Ishikawa (cell line): ENCODE measurements around the gene IAPP.

Experiments used
- CEBPB ChIP-seq: IDR thresholded peaks from 2 replicates; pipeline ENCODE4 v1.6.1; 2012
- CREB1 ChIP-seq: IDR thresholded peaks from 2 replicates; pipeline ENCODE4 v1.6.1; 2012; ENCODE audit warnings: low read depth
- EGR1 ChIP-seq: IDR thresholded peaks from 2 replicates; pipeline ENCODE4 v1.6.1; 2012
- EP300 ChIP-seq: IDR thresholded peaks from 2 replicates; pipeline ENCODE4 v1.6.1; 2012; ENCODE audit warnings: borderline replicate concordance
- FOXM1 ChIP-seq: IDR thresholded peaks from 2 replicates; pipeline ENCODE4 v1.6.1; 2012; ENCODE audit warnings: low read depth, borderline replicate concordance
- MAX ChIP-seq: IDR thresholded peaks from 2 replicates; pipeline ENCODE4 v1.6.1; 2012
- NFIC ChIP-seq: IDR thresholded peaks from 2 replicates; pipeline ENCODE4 v1.6.1; 2012
- RAD21 ChIP-seq: IDR thresholded peaks from 2 replicates; pipeline ENCODE4 v1.6.1; 2012; ENCODE audit warnings: low read depth
- REST ChIP-seq: IDR thresholded peaks from 2 replicates; pipeline ENCODE4 v1.6.1; 2012; ENCODE audit warnings: low read depth, mild to moderate bottlenecking
- TAF1 ChIP-seq: IDR thresholded peaks from 2 replicates; pipeline ENCODE4 v1.6.1; 2012; ENCODE audit warnings: low read depth, mild to moderate bottlenecking
- TCF12 ChIP-seq: IDR thresholded peaks from 2 replicates; pipeline ENCODE4 v1.6.1; 2012; ENCODE audit warnings: low read depth
- TEAD4 ChIP-seq: IDR thresholded peaks from 2 replicates; pipeline ENCODE4 v1.6.1; 2012
- USF1 ChIP-seq: IDR thresholded peaks from 2 replicates; pipeline ENCODE4 v1.6.1; 2012
- YY1 ChIP-seq: IDR thresholded peaks from 2 replicates; pipeline ENCODE4 v1.6.1; 2012; ENCODE audit warnings: low read depth
- ZBTB7A ChIP-seq: IDR thresholded peaks from 2 replicates; pipeline ENCODE4 v1.6.1; 2012; ENCODE audit warnings: low read depth

Gene IAPP

GRCh38 chr12:21353487-21353886 is 19.2 kb upstream of the IAPP start:
- TF ChIP-seq TCF12 = no peak
- no peak for TF ChIP-seq REST
- no peak for TF ChIP-seq CEBPB
- no peak for TF ChIP-seq RAD21
- no peak for TF ChIP-seq EGR1
- TF ChIP-seq FOXM1 = no peak
- TF ChIP-seq TEAD4 = no peak
- no peak for TF ChIP-seq NFIC
- TF ChIP-seq TAF1 = no peak
- TF ChIP-seq MAX = no peak
- TF ChIP-seq EP300 = no peak
- TF ChIP-seq YY1 = no peak
- no peak for TF ChIP-seq CREB1
- no peak for TF ChIP-seq ZBTB7A

- TF ChIP-seq REST = no peak
- no peak for TF ChIP-seq NFIC
- TF ChIP-seq TCF12 = no peak
- TF ChIP-seq TEAD4 = no peak
- no peak for TF ChIP-seq YY1
- TF ChIP-seq EGR1 = no peak
- no peak for TF ChIP-seq TAF1
- TF ChIP-seq ZBTB7A = no peak
- no peak for TF ChIP-seq MAX
- no peak for TF ChIP-seq RAD21
- no peak for TF ChIP-seq CREB1
- no peak for TF ChIP-seq USF1
- no peak for TF ChIP-seq EP300
- TF ChIP-seq CEBPB = no peak
- no peak for TF ChIP-seq FOXM1
Observed at GRCh38 chr12:21353948-21354347, 18.8 kb upstream of the IAPP start.

GRCh38 chr12:21354641-21355040 is 18.1 kb upstream of the IAPP start:
- no peak for TF ChIP-seq EP300
- TF ChIP-seq EGR1 = no peak
- TF ChIP-seq USF1 = no peak
- TF ChIP-seq TAF1 = no peak
- TF ChIP-seq REST = no peak
- TF ChIP-seq TCF12 = no peak
- TF ChIP-seq NFIC = no peak
- no peak for TF ChIP-seq CREB1

- TF ChIP-seq EP300 (no peak), NFIC (no peak), REST (no peak), CEBPB (no peak), MAX (no peak), RAD21 (no peak), CREB1 (no peak), USF1 (no peak), TAF1 (no peak), TCF12 (no peak), ZBTB7A (no peak), EGR1 (no peak), FOXM1 (no peak), TEAD4 (no peak), YY1 (no peak)
Observed at GRCh38 chr12:21369141-21369980, 3.3 kb upstream of the IAPP start.
